GM12892 (cell line): ENCODE measurements around the gene ST6GAL1.

Experiments used
- POLR2A ChIP-seq: IDR thresholded peaks from 2 replicates; pipeline ENCODE4 v1.6.1; 2011; ENCODE audit warnings: low read depth, low read length, control low read depth
- POLR2AphosphoS5 ChIP-seq: IDR thresholded peaks from 2 replicates; pipeline ENCODE4 v1.6.1; 2011; ENCODE audit warnings: low read depth, low read length, control low read depth

DNA sequence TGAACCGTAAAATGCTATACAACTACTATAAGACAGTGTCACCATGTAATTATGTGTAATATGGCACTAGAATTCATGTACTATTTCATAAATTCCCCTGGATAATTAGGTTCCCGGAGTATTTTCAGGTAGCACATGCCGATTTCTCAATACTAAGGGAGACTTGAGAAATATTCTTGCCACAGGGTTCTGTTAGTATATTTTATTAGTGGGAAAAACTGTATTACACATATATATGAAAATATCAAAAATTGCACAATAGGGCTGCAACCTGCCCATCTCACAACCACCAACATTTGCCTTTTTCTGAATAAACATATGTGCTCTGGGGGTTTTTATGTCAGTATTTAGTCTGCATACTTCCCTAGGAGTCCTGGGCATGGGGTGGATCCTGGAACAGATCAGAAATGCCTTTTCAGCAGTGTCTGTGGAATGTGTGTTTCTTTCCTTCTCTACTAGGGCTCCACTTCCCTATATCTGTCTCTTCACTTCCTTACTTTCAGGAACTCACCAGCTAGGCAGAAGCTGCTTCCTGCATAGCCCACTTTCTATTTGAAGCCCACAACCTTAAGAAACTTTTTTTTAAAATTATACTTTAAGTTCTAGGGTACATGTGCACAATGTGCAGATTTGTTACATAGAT lies 121.5 kb downstream of the ST6GAL1 start:
- TF ChIP-seq POLR2A (no peak), POLR2AphosphoS5 (no peak)
